GF-D8 (cell line): ENCODE data around the gene CXCL5.
"Not testable (repeated sequence)": the region's sequence is repeated elsewhere in the genome, so short reads cannot be mapped to it uniquely, and the experiment has no call there.

ENCODE experiments used
- DNase-seq: peaks from one replicate; lab custom pipeline; 2025; lab: John Stamatoyannopoulos, UW

CXCL5 gene

GRCh38 chr4:74015126-74015780, 16.8 kb upstream of the CXCL5 start:
- DNase-seq, result no peak

GRCh38 chr4:74014332-74014731, 15.9 kb upstream of the CXCL5 start:
- DNase-seq, result no peak

GRCh38 chr4:74013264-74013663, 14.8 kb upstream of the CXCL5 start:
- no peak for DNase-seq

GRCh38 chr4:74012130-74012529, 13.7 kb upstream of the CXCL5 start:
- DNase-seq, result no peak

- DNase-seq, result no peak
Measured at GRCh38 chr4:74009307-74009706, 10.8 kb upstream of the CXCL5 start.

- no peak for DNase-seq
Measured at GRCh38 chr4:74006009-74006476, 7.6 kb upstream of the CXCL5 start.

GRCh38 chr4:74005528-74005927, 7.1 kb upstream of the CXCL5 start:
- no peak for DNase-seq

GRCh38 chr4:74004668-74005067, 6.2 kb upstream of the CXCL5 start:
- DNase-seq, result no peak

- no peak for DNase-seq
Measured at GRCh38 chr4:74000301-74000700, 1.8 kb upstream of the CXCL5 start.

GRCh38 chr4:73992050-73992449, 6.4 kb downstream of the CXCL5 start:
- DNase-seq, result no peak

GRCh38 chr4:73991742-73992000, 6.8 kb downstream of the CXCL5 start:
- DNase-seq, result no peak

- no peak for DNase-seq
Measured at GRCh38 chr4:73990988-73991741, 7.3 kb downstream of the CXCL5 start.

- no peak for DNase-seq
Measured at GRCh38 chr4:73989928-73990327, 8.5 kb downstream of the CXCL5 start.

GRCh38 chr4:73989031-73989430, 9.4 kb downstream of the CXCL5 start:
- DNase-seq, result no peak

GRCh38 chr4:73988061-73988460, 10.4 kb downstream of the CXCL5 start, which contains the start of gene PPBP:
Gene PPBP, minus strand, starts transcription at chr4:73988190. Its CDS starts 87 bp downstream, at chr4:73988103.
- no peak for DNase-seq

- DNase-seq, result no peak
Measured at GRCh38 chr4:73985528-73985852, 13.0 kb downstream of the CXCL5 start.

GRCh38 chr4:73984736-73985527, 13.5 kb downstream of the CXCL5 start:
- no peak for DNase-seq

GRCh38 chr4:73981175-73981574, 17.3 kb downstream of the CXCL5 start:
- not testable (repeated sequence) for DNase-seq

GRCh38 chr4:73979407-73979957, 19.0 kb downstream of the CXCL5 start:
- no peak for DNase-seq

GRCh38 chr4:73978886-73979285, 19.6 kb downstream of the CXCL5 start:
- DNase-seq, result no peak

- no peak for DNase-seq
Measured at GRCh38 chr4:73976716-73977115, 21.8 kb downstream of the CXCL5 start.

GRCh38 chr4:73976217-73976616, 22.3 kb downstream of the CXCL5 start:
- DNase-seq, result no peak

- no peak for DNase-seq
Measured at GRCh38 chr4:73974352-73974751, 24.1 kb downstream of the CXCL5 start.
